GM18499 (cell line): Measurements from ENCODE around the gene UBTF.

Experiments
- ATAC-seq: cut with Tn5 transposase; IDR thresholded peaks from one replicate; pipeline ENCODE4 v1.9.1; 2021; ENCODE audit warnings: moderate number of reproducible peaks; ENCODE audit not compliant: insufficient read depth, unreplicated experiment

Gene UBTF

GRCh38 chr17:44219616-44220212 lies at the start of gene UBTF:
UBTF (minus strand) TSS chr17:44219675; CDS start chr17:44218229, 1,446 bp downstream.
- no peak for ATAC-seq

- no peak for ATAC-seq
These were observed 49.4 kb upstream of the UBTF start for GRCh38 chr17:44268709-44269534.

- no peak for ATAC-seq
These were observed 48.5 kb upstream of the UBTF start, which contains the start of gene SLC4A1 for GRCh38 chr17:44267818-44268490. SLC4A1 (minus strand) TSS chr17:44268135; CDS start chr17:44262866, 5,269 bp downstream.

GRCh38 chr17:44267165-44267455 lies 47.6 kb upstream of the UBTF start:
- ATAC-seq, result no peak

GRCh38 chr17:44266402-44267164 lies 47.1 kb upstream of the UBTF start:
- ATAC-seq, result no peak

- no peak for ATAC-seq
These were observed 43.9 kb upstream of the UBTF start for GRCh38 chr17:44263345-44263902.

- ATAC-seq, result no peak
These were observed 43.3 kb upstream of the UBTF start for GRCh38 chr17:44262654-44263225.

GRCh38 chr17:44260296-44260695 lies 40.8 kb upstream of the UBTF start:
- ATAC-seq, result no peak

- ATAC-seq, result no peak
These were observed 39.4 kb upstream of the UBTF start for GRCh38 chr17:44258811-44259351.

- no peak for ATAC-seq
These were observed 38.6 kb upstream of the UBTF start for GRCh38 chr17:44257815-44258760.

- ATAC-seq, result no peak
These were observed 37.2 kb upstream of the UBTF start for GRCh38 chr17:44256671-44257070.

GRCh38 chr17:44255915-44256314 lies 36.4 kb upstream of the UBTF start:
- no peak for ATAC-seq

GRCh38 chr17:44254361-44255095 lies 35.1 kb upstream of the UBTF start:
- ATAC-seq, result no peak

- ATAC-seq, result no peak
These were observed 33.5 kb upstream of the UBTF start for GRCh38 chr17:44253006-44253405.

GRCh38 chr17:44251062-44251461 lies 31.6 kb upstream of the UBTF start:
- no peak for ATAC-seq

- ATAC-seq, result no peak
These were observed 30.2 kb upstream of the UBTF start for GRCh38 chr17:44249501-44250246.
